ENCODE results near the gene ARHGEF11.

DNA sequence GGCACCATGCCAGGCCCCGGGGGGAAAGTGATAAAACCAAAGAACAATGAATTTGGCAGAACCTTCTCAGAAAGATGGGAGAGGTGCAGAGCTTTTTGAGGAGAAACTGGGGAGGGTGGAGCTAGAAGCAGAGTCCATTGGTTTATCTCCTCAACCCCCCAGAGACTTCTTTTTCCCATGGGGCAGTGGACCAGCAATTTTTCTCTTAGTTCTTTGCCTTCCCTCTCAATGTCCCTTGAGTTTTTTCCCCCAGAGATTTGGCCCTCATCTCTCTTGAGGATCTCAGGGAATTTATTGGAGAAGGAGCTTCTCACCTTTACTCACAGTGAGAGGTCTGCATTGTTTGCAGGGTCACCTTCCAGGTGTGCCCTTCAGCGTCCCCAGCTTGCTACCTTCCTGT lies 5.3 kb upstream of the ARHGEF11 start:
- no peak for TF ChIP-seq POLR2A (IDR thresholded peaks at IDR 0.05)
- TF ChIP-seq CTCF (IDR thresholded peaks at IDR 0.05): no peak
- no peak for TF ChIP-seq EP300 (IDR thresholded peaks at IDR 0.05)
